ENCODE data around the gene IER3IP1. TPM values are rescaled to one million over a fixed set of nuclear protein-coding genes. Genes with fewer than 3 reads are reported as not detected.

The IER3IP1 gene
- total and polyA plus RNA-seq, 2 of the 13 experiments (the other 11 are each of a cell fraction or from before 2014, with no cell fraction given): 18.7 to 26.1 TPM

DNA sequence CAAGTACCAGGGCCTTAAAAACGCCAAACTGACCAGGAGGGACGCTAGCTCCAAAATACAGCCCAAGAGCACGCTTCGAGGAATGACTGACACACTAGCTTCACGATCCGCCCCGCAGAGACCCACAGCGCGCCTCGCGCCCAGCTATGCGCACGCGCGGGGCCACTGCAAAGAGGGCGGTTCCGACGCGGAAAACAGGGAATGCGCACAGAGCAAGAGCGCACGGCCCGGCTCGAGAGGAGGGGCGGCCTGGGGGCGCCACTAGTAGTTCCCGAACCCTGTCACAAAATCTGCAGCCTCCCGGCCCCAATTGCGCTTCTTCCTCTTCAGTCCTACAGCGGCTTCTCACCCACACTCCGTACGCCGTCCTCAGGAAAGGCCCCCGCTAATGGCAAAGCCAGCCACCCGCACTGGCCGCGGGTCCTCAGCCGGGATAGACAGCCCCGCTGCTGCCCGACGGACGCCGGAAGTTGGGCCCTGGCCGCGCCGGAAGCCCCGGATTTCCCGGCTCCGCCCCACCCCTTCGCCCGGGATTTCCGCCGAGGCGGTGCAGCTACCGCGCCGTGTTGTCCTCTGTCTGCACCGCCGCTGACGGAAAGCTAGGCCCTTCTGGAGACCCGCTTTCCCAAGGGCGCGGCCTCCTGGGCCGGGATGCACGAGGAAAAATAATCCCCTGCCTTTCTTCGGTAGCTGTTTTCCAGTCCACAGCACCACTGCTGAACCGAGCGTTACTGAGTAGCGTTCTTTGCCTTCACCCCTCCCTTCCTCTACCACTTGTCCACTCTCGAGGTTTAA, 25.9 kb downstream of the IER3IP1 start, which contains the start of gene HDHD2 (continued):
- TF ChIP-seq HHEX (CRISPR knock-in tag; IDR thresholded peaks at IDR 0.05): no peak
- TF ChIP-seq, protein P1, sequence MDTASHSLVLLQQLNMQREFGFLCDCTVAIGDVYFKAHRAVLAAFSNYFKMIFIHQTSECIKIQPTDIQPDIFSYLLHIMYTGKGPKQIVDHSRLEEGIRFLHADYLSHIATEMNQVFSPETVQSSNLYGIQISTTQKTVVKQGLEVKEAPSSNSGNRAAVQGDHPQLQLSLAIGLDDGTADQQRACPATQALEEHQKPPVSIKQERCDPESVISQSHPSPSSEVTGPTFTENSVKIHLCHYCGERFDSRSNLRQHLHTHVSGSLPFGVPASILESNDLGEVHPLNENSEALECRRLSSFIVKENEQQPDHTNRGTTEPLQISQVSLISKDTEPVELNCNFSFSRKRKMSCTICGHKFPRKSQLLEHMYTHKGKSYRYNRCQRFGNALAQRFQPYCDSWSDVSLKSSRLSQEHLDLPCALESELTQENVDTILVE (CRISPR knock-in tag; IDR thresholded peaks at IDR 0.05): peak; percentile 88
- TF ChIP-seq, protein P2, sequence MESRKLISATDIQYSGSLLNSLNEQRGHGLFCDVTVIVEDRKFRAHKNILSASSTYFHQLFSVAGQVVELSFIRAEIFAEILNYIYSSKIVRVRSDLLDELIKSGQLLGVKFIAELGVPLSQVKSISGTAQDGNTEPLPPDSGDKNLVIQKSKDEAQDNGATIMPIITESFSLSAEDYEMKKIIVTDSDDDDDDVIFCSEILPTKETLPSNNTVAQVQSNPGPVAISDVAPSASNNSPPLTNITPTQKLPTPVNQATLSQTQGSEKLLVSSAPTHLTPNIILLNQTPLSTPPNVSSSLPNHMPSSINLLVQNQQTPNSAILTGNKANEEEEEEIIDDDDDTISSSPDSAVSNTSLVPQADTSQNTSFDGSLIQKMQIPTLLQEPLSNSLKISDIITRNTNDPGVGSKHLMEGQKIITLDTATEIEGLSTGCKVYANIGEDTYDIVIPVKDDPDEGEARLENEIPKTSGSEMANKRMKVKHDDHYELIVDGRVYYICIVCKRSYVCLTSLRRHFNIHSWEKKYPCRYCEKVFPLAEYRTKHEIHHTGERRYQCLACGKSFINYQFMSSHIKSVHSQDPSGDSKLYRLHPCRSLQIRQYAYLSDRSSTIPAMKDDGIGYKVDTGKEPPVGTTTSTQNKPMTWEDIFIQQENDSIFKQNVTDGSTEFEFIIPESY (CRISPR knock-in tag; IDR thresholded peaks at IDR 0.05): peak; percentile 11; the same call in 1 of the 2 replicates
- TF ChIP-seq, protein P3, sequence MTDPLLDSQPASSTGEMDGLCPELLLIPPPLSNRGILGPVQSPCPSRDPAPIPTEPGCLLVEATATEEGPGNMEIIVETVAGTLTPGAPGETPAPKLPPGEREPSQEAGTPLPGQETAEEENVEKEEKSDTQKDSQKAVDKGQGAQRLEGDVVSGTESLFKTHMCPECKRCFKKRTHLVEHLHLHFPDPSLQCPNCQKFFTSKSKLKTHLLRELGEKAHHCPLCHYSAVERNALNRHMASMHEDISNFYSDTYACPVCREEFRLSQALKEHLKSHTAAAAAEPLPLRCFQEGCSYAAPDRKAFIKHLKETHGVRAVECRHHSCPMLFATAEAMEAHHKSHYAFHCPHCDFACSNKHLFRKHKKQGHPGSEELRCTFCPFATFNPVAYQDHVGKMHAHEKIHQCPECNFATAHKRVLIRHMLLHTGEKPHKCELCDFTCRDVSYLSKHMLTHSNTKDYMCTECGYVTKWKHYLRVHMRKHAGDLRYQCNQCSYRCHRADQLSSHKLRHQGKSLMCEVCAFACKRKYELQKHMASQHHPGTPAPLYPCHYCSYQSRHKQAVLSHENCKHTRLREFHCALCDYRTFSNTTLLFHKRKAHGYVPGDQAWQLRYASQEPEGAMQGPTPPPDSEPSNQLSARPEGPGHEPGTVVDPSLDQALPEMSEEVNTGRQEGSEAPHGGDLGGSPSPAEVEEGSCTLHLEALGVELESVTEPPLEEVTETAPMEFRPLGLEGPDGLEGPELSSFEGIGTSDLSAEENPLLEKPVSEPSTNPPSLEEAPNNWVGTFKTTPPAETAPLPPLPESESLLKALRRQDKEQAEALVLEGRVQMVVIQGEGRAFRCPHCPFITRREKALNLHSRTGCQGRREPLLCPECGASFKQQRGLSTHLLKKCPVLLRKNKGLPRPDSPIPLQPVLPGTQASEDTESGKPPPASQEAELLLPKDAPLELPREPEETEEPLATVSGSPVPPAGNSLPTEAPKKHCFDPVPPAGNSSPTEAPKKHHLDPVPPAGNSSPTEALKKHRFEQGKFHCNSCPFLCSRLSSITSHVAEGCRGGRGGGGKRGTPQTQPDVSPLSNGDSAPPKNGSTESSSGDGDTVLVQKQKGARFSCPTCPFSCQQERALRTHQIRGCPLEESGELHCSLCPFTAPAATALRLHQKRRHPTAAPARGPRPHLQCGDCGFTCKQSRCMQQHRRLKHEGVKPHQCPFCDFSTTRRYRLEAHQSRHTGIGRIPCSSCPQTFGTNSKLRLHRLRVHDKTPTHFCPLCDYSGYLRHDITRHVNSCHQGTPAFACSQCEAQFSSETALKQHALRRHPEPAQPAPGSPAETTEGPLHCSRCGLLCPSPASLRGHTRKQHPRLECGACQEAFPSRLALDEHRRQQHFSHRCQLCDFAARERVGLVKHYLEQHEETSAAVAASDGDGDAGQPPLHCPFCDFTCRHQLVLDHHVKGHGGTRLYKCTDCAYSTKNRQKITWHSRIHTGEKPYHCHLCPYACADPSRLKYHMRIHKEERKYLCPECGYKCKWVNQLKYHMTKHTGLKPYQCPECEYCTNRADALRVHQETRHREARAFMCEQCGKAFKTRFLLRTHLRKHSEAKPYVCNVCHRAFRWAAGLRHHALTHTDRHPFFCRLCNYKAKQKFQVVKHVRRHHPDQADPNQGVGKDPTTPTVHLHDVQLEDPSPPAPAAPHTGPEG (CRISPR knock-in tag; IDR thresholded peaks at IDR 0.05): peak; percentile 56; the same call in 1 of the 2 replicates
- TF ChIP-seq ZNF567 (CRISPR knock-in tag; IDR thresholded peaks at IDR 0.05; ENCODE audit: borderline replicate concordance): no peak
- no peak for TF ChIP-seq NR2F6 (IDR thresholded peaks at IDR 0.05)
- TF ChIP-seq NR2F6 (CRISPR knock-in tag; IDR thresholded peaks at IDR 0.05): no peak; the same call in 1 of the 2 replicates
- TF ChIP-seq, protein P4, sequence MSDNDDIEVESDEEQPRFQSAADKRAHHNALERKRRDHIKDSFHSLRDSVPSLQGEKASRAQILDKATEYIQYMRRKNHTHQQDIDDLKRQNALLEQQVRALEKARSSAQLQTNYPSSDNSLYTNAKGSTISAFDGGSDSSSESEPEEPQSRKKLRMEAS (IDR thresholded peaks at IDR 0.05): peak; percentile 76
- peak; percentile 63; the same call in 1 of the 2 replicates for TF ChIP-seq ZNF431 (CRISPR knock-in tag; IDR thresholded peaks at IDR 0.05; ENCODE audit: borderline replicate concordance, low read depth)
- TF ChIP-seq, protein P5, sequence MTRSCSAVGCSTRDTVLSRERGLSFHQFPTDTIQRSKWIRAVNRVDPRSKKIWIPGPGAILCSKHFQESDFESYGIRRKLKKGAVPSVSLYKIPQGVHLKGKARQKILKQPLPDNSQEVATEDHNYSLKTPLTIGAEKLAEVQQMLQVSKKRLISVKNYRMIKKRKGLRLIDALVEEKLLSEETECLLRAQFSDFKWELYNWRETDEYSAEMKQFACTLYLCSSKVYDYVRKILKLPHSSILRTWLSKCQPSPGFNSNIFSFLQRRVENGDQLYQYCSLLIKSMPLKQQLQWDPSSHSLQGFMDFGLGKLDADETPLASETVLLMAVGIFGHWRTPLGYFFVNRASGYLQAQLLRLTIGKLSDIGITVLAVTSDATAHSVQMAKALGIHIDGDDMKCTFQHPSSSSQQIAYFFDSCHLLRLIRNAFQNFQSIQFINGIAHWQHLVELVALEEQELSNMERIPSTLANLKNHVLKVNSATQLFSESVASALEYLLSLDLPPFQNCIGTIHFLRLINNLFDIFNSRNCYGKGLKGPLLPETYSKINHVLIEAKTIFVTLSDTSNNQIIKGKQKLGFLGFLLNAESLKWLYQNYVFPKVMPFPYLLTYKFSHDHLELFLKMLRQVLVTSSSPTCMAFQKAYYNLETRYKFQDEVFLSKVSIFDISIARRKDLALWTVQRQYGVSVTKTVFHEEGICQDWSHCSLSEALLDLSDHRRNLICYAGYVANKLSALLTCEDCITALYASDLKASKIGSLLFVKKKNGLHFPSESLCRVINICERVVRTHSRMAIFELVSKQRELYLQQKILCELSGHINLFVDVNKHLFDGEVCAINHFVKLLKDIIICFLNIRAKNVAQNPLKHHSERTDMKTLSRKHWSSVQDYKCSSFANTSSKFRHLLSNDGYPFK (CRISPR knock-in tag; IDR thresholded peaks at IDR 0.05; ENCODE audit: borderline replicate concordance): peak; percentile 88; the same call in 1 of the 2 replicates
- TF ChIP-seq, protein P6, sequence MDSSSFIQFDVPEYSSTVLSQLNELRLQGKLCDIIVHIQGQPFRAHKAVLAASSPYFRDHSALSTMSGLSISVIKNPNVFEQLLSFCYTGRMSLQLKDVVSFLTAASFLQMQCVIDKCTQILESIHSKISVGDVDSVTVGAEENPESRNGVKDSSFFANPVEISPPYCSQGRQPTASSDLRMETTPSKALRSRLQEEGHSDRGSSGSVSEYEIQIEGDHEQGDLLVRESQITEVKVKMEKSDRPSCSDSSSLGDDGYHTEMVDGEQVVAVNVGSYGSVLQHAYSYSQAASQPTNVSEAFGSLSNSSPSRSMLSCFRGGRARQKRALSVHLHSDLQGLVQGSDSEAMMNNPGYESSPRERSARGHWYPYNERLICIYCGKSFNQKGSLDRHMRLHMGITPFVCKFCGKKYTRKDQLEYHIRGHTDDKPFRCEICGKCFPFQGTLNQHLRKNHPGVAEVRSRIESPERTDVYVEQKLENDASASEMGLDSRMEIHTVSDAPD (CRISPR knock-in tag; IDR thresholded peaks at IDR 0.05): no peak
- TF ChIP-seq MAFF (IDR thresholded peaks at IDR 0.05; ENCODE audit: low read depth, low read length): no peak
- TF ChIP-seq, protein P7, sequence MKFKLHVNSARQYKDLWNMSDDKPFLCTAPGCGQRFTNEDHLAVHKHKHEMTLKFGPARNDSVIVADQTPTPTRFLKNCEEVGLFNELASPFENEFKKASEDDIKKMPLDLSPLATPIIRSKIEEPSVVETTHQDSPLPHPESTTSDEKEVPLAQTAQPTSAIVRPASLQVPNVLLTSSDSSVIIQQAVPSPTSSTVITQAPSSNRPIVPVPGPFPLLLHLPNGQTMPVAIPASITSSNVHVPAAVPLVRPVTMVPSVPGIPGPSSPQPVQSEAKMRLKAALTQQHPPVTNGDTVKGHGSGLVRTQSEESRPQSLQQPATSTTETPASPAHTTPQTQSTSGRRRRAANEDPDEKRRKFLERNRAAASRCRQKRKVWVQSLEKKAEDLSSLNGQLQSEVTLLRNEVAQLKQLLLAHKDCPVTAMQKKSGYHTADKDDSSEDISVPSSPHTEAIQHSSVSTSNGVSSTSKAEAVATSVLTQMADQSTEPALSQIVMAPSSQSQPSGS (CRISPR knock-in tag; IDR thresholded peaks at IDR 0.05): peak; percentile 39
